ENCODE measurements around the gene GADL1. TPM values are rescaled to one million over a fixed set of nuclear protein-coding genes. Genes with fewer than 3 reads are reported as not detected.

Gene GADL1
- total RNA-seq, 2 experiments from 2014 or later: not detected

DNA sequence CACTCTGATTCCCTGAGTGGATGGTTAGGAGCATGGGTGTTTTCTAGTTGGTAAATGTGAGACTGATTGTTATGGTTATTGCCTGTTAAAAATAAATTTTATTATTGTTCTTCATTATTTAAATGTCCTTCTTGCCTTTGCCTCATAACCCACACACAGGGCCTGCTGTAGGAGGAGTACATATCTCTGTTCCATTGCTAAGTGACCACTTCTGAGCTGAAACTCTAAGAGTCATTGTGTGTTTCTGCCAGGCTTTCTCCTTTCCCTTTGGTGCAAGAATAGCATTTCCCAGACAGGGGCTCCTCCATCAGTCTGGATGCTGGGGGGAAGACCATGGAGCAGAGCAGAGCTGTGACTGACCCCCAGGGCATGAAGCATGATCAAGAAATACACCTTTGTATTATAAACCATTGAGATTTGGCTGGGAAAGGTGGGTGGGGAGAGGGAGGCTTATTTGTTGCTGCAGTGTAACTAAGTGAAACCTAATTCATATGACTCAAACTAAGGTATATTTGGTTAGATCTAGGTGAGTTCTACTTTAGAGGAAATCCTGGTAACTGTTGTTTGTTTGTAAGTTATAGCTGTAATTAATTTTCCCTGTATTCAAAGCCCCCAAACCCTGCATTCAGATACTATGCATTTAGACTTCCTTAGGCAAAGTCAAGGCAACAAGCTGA lies 150.7 kb downstream of the GADL1 start:
- peak overlapping the region; percentile 61 for H3K27ac Mint-ChIP-seq

DNA sequence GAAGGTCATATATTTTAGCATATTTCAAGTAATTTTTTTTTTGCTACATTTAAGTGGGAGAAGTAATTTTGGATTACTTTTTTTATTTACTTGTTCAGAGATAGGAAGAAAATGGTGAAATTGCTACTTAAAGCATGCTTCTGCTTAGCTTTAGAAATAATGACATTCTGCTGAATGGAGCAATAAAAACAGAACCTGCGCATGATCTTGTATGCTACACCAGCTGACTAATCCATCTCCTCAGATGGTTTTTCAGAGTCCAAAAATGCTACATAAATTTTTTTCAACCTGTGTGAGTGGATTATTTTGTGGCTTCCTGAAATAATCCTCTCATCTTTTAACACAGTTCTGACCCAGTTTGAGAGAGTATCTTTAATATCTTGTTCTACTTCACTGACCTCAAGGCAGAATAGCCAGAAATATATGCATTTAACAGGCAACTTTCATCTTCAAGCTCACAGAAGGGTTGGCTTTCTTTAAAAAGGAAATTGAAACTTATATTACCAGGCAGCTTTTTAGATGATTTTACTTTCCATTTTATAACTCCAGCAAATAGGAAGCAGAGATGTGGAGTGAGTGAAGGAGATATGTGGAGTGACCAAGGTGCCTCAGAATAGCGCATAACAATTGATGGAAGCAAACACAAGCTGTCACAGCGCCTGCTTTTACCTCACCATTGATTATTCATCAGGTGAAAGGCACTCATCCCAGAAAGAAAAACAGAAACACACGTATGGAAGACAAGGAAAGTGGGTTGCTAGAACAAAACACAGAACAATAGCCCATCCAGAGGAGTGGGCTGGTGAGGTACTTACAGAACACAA lies 151.5 kb downstream of the GADL1 start:
- Mint-ChIP-seq H3K27ac (peak overlapping the region; percentile 55), H3K27me3 (no peaks in the 10 kb centered on the region), H3K4me1 (peaks cover 42% of the 10 kb centered on the region), H3K4me3 (peak overlapping the region; percentile 30), H3K9me3 (no peaks in the 10 kb centered on the region), H3K36me3 (no peaks in the 10 kb centered on the region)
- DNase-seq: no peak

More for the DNA sequence above, 150.7 kb downstream of the GADL1 start:
- no peaks in the 10 kb centered on the region for H3K27me3 Mint-ChIP-seq
- H3K9me3 Mint-ChIP-seq: no peaks in the 10 kb centered on the region
- no peak for DNase-seq
- H3K4me3 Mint-ChIP-seq: no peak overlapping the region
- H3K36me3 Mint-ChIP-seq: no peaks in the 10 kb centered on the region
- H3K4me1 Mint-ChIP-seq: peaks cover 41% of the 10 kb centered on the region

GRCh38 chr3:30741889-30742288 lies 152.6 kb downstream of the GADL1 start:
- DNase-seq: no peak
- Mint-ChIP-seq H3K27me3 (no peaks in the 10 kb centered on the region), H3K9me3 (no peaks in the 10 kb centered on the region), H3K36me3 (no peaks in the 10 kb centered on the region), H3K4me3 (no peak overlapping the region), H3K27ac (no peak overlapping the region), H3K4me1 (peaks cover 39% of the 10 kb centered on the region)

- no peak overlapping the region for H3K4me3 Mint-ChIP-seq
These were observed 155.9 kb downstream of the GADL1 start for GRCh38 chr3:30738605-30739004.

GRCh38 chr3:30737743-30738499 lies 156.5 kb downstream of the GADL1 start:
- Mint-ChIP-seq H3K36me3 (no peaks in the 10 kb centered on the region), H3K9me3 (peaks cover 6% of the 10 kb centered on the region), H3K4me1 (peaks cover 42% of the 10 kb centered on the region), H3K27ac (peak overlapping the region; percentile 69), H3K4me3 (no peak overlapping the region), H3K27me3 (no peaks in the 10 kb centered on the region)
- no peak for DNase-seq

More at GRCh38 chr3:30738605-30739004, 155.9 kb downstream of the GADL1 start:
- peaks cover 43% of the 10 kb centered on the region for H3K4me1 Mint-ChIP-seq
- peaks cover 6% of the 10 kb centered on the region for H3K9me3 Mint-ChIP-seq
- no peaks in the 10 kb centered on the region for H3K36me3 Mint-ChIP-seq
- no peak overlapping the region for H3K27ac Mint-ChIP-seq
- no peak for DNase-seq
- no peaks in the 10 kb centered on the region for H3K27me3 Mint-ChIP-seq

DNA sequence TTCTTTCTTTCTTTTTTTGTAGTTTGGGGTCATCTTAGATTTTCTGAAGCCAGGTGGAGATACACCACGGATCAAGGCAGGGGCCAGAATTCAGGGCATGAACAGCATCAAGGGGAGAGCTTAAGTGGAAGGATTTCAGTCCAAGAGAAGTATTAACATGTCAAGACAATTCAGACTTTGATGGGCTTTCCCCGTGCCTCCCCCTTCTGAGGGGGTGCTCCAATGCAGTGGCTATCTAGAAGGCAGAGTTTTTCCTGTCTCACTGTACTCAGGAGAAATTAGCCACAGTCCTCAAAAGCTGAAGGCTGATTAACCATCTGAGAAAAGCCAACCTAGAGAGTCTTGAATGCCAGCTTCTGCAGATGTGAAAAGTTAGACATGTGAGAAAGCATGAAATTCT lies 160.8 kb downstream of the GADL1 start:
- Mint-ChIP-seq H3K27me3 (no peaks in the 10 kb centered on the region), H3K4me3 (no peak overlapping the region), H3K4me1 (peaks cover 65% of the 10 kb centered on the region), H3K27ac (peak overlapping the region; percentile 12), H3K9me3 (peaks cover 6% of the 10 kb centered on the region), H3K36me3 (no peaks in the 10 kb centered on the region)
- DNase-seq: no peak

DNA sequence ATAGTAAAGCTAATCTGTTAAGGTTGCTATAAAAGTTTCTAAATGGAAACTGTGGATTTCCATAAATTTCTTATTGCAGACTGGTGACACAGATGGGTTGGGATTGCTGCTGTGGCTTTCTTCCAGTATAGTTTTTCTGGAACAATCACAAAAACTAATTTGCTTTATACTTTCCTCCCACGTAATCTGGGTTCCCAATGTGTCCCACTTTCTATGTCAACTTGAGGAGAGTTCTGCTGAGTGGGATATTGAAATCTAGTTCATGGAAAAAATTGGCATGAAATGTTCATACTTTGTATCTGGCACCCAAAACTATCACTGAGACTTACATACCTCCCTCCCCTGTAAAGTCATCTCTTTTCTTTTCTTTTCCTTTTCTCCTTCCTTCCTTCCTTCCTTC lies 161.3 kb downstream of the GADL1 start:
- no peak overlapping the region for H3K4me3 Mint-ChIP-seq
- H3K4me1 Mint-ChIP-seq: peaks cover 60% of the 10 kb centered on the region
- no peak overlapping the region for H3K27ac Mint-ChIP-seq
- no peaks in the 10 kb centered on the region for H3K36me3 Mint-ChIP-seq
- H3K27me3 Mint-ChIP-seq: no peaks in the 10 kb centered on the region
- DNase-seq: no peak
- peaks cover 6% of the 10 kb centered on the region for H3K9me3 Mint-ChIP-seq

DNA sequence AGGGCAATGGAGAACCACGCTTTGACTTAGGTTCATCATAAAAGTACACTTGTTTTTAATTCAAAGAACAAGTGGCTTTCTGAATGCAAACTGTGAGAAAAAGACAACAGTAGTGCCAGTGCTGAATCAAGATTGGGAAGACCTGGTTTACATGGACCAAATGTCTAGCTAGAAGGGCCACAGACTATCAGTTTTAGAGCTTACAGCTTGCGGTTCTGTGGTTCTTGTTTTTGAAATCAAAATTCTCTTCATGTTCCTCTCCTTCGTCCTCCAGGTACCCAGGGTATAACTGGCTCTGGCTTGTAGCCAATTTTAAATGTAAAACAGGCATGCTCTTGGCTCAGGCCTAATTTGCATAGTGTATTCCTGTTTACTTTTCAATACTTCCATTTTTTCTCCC lies 163.5 kb downstream of the GADL1 start:
- Mint-ChIP-seq H3K27me3 (no peaks in the 10 kb centered on the region), H3K9me3 (peaks cover 3% of the 10 kb centered on the region), H3K4me1 (peaks cover 52% of the 10 kb centered on the region), H3K27ac (peak overlapping the region; percentile 19), H3K4me3 (no peak overlapping the region), H3K36me3 (no peaks in the 10 kb centered on the region)
- DNase-seq: no peak

DNA sequence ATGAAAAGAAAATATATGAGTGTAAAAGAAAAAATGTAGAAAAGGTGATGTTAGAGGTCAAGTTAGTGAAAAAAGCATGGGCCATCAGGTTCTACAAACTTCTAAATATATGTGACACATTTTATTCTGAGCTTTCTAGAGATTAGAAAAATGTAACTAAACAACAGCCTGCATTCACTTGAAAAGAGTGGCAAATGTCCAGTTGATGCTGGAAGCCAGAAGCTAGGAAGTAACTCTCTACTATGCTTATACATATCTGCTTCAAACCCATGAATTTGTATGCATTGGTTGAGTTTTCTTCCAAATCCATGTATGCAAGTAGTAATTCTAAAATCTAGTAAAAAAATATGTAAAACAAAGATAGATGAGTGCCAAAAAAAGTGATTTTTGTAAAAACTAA lies 164.5 kb downstream of the GADL1 start:
- no peak for DNase-seq
- Mint-ChIP-seq H3K36me3 (no peaks in the 10 kb centered on the region), H3K27ac (no peak overlapping the region), H3K4me1 (peaks cover 52% of the 10 kb centered on the region), H3K4me3 (no peak overlapping the region), H3K27me3 (no peaks in the 10 kb centered on the region), H3K9me3 (peaks cover 6% of the 10 kb centered on the region)

GRCh38 chr3:30729512-30729911 lies 164.9 kb downstream of the GADL1 start:
- Mint-ChIP-seq H3K4me1 (peaks cover 48% of the 10 kb centered on the region), H3K4me3 (no peak overlapping the region), H3K27ac (peak overlapping the region; percentile 59), H3K9me3 (peaks cover 6% of the 10 kb centered on the region), H3K36me3 (no peaks in the 10 kb centered on the region), H3K27me3 (no peaks in the 10 kb centered on the region)
- no peak for DNase-seq

DNA sequence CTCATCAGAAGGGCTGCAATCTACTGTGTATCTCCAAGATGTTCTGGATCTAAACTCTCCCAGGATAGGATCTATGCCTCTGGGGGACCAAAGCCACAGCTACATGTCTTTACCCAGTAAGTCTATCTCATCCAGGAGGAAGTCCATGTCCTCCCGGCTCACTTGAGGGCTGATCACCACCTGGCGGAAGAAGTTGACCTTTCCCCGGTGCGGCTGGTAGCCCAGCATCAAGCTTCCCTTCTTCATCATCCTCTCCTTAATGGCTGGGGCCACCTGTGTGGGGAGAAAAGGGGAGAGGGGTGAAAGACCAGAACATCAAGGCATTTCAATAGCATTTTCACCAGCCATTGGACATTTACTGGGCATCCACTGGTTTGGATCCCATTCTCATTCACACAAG lies 166.3 kb downstream of the GADL1 start:
- Mint-ChIP-seq H3K27me3 (no peaks in the 10 kb centered on the region), H3K4me1 (peaks cover 36% of the 10 kb centered on the region), H3K4me3 (no peak overlapping the region), H3K9me3 (peaks cover 6% of the 10 kb centered on the region), H3K27ac (no peak overlapping the region), H3K36me3 (no peaks in the 10 kb centered on the region)
- no peak for DNase-seq

- H3K27me3 Mint-ChIP-seq: no peaks in the 10 kb centered on the region
- no peak for DNase-seq
These were observed 169.6 kb downstream of the GADL1 start for GRCh38 chr3:30724863-30725262.

DNA sequence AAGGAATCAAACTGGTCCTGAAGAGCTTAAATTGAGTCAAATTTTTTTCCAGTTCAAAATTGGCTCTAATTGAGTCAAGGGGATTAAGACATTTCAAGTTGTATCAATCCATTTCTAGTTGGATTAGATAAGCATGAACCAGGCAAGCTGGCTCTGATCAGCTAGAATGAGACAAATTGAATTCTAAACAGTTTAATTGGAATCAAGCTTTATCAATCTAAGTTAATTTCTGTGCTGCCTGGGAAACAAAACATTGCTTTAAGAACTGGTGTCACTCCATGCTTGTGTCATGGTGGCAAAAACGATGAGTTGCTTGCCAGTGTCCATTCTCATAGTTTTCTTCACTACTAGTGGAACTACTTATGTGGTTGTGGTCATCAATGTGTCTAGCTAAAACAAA lies 171.2 kb downstream of the GADL1 start:
- no peak overlapping the region for H3K27ac Mint-ChIP-seq
- peaks cover 1% of the 10 kb centered on the region for H3K36me3 Mint-ChIP-seq
- peaks cover 2% of the 10 kb centered on the region for H3K4me1 Mint-ChIP-seq
- peaks cover 9% of the 10 kb centered on the region for H3K9me3 Mint-ChIP-seq
- DNase-seq: no peak
- no peaks in the 10 kb centered on the region for H3K27me3 Mint-ChIP-seq
- H3K4me3 Mint-ChIP-seq: no peak overlapping the region

More at GRCh38 chr3:30724863-30725262, 169.6 kb downstream of the GADL1 start:
- Mint-ChIP-seq H3K4me3 (no peak overlapping the region), H3K9me3 (peaks cover 9% of the 10 kb centered on the region), H3K27ac (no peak overlapping the region), H3K4me1 (peaks cover 13% of the 10 kb centered on the region), H3K36me3 (peaks cover 1% of the 10 kb centered on the region)

DNA sequence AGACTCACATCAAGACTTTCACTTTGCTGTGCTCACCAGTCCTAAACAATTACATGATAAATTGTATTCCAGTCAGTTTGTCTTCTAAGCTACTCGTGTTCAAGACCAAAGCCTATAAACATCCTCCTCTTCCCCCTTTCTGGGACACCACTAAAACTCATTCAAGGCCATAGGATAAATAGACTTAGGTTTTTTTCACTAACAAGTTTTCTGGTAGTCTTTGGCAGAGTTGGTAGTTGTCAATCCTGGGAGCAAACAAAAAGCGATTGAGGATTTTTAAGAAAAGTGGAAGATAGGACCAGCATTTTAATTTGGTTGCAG lies 173.2 kb downstream of the GADL1 start:
- no peak for DNase-seq
- Mint-ChIP-seq H3K4me3 (no peak overlapping the region), H3K4me1 (peaks cover 2% of the 10 kb centered on the region), H3K27me3 (no peaks in the 10 kb centered on the region), H3K27ac (no peak overlapping the region), H3K36me3 (peaks cover 1% of the 10 kb centered on the region), H3K9me3 (peaks cover 9% of the 10 kb centered on the region)

DNA sequence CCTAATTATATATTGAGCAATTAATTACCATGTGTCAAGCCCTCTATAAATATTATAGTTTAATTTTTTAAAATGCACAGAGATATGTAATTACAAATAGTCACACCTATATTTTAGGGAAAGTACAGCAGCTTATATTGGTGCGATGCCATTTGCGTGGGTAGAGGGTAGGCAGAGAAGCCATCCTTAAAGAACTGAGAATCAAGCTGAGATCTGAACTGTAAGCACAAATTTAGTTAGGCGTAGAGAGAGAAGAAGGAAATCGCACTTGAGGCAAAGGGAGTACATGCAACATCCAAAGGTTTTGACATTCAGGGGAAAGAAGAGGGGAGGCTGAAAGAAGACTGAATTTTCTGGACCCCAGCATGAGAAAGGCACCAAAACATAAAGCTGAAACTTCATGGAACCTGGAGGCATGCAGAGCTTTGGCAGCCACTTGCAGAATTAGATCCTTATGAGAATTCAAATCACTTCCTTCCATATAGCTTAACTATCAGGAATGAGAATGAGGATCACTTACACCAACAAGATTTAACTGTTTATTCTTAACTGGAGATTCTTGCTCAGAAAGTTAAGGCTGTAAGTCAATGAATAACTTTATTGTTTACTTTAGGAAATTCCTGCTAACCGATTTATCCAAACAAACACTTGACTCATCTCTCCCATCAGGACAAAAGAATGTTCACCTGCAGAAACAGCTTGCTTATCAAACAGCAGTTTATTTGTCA lies 173.7 kb downstream of the GADL1 start:
- Mint-ChIP-seq H3K36me3 (peaks cover 1% of the 10 kb centered on the region), H3K27ac (no peak overlapping the region), H3K9me3 (peaks cover 9% of the 10 kb centered on the region), H3K4me1 (peaks cover 2% of the 10 kb centered on the region), H3K4me3 (no peak overlapping the region), H3K27me3 (no peaks in the 10 kb centered on the region)
- no peak for DNase-seq
